ENCODE data around the gene TSPAN9. TPM values are rescaled to one million over a fixed set of nuclear protein-coding genes. Genes with fewer than 3 reads are reported as not detected.

The TSPAN9 gene
- total RNA-seq, 2 experiments from 2014 or later = 0.87 to 1.2 TPM

DNA sequence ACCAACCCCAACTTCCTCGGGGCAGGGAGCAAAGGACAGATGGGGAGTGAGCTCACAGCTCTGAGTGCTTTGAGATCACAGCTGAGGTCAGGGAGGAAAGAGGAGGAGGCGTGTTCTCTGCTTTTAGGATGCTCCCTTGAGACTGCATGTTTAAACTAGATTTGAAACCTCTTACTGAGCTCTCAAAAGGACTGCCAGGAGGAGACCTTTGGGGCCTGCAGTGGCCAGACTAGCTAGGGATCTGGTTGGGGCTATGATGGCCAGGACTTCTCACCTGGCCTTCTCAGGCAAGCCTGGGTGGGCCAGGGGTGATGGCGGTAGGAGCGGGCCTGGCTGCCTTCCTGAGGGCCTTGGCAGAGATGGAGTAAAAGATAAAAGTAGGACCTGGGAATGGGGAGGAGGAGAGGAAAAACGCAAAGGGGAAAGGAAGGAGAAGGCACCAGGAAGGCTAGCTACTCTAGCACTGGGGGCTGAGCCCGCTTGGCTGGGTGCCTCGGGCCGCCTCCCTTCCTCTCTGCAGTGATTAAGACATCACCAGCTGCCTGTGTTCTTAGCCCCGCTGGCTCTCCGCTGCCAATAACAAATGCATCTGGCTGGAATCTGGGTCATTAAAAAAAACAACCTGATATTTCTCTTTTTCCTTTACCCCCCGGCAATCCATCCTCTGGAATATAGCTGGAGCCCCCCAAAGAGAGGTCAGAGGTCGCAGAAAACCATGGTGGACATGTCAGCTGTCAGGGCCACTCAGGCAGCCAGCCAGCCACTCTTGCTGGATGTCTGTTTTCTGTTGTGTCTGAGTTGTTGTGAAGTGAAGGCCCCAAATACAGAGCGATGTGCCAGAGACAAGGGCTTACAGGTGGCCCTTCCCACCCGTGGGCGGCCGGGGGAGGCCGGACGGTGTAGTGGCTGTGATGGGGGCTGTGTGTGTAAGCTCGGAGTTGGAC, 141.3 kb downstream of the TSPAN9 start:
- H3K27me3 Mint-ChIP-seq = peaks cover 2% of the 10 kb centered on the region
- no peaks in the 10 kb centered on the region for H3K4me1 Mint-ChIP-seq (ENCODE audit: low read depth)
- no peak overlapping the region for H3K27ac Mint-ChIP-seq
- DNase-seq = no peak
- intact Hi-C loops (cut with micrococcal nuclease) = no loop called here
- no peak overlapping the region for H3K4me3 Mint-ChIP-seq
- H3K9me3 Mint-ChIP-seq = no peaks in the 10 kb centered on the region
- ChIA-PET POLR2A (no interaction called here), CTCF (no interaction called here)
- H3K36me3 Mint-ChIP-seq = no peaks in the 10 kb centered on the region

DNA sequence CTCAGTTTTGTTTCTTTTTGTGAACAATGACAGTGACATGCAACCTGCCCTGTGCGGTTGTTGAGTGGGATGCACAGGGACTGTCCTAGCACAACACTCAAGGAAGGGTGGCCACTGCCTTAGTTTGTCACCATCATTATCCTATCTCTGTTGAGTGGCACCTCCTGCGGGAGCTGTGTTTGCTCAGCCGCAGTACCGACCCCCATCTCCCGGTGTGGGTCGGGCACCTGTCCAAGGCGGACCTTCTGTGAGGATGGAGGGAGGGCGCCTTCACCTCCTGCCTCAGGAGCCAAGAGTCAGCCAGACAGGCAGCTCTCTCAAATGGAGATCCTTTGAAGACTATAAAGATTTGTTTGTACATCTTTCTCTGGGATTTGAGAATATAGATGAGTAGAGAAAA, 142.1 kb downstream of the TSPAN9 start:
- Mint-ChIP-seq H3K4me3 (no peak overlapping the region), H3K4me1 (ENCODE audit: low read depth) (no peaks in the 10 kb centered on the region), H3K27me3 (peaks cover 2% of the 10 kb centered on the region), H3K27ac (no peak overlapping the region), H3K36me3 (no peaks in the 10 kb centered on the region), H3K9me3 (no peaks in the 10 kb centered on the region)
- intact Hi-C loops (cut with micrococcal nuclease) = no loop called here
- ChIA-PET POLR2A (no interaction called here), CTCF (no interaction called here)
- no peak for DNase-seq

DNA sequence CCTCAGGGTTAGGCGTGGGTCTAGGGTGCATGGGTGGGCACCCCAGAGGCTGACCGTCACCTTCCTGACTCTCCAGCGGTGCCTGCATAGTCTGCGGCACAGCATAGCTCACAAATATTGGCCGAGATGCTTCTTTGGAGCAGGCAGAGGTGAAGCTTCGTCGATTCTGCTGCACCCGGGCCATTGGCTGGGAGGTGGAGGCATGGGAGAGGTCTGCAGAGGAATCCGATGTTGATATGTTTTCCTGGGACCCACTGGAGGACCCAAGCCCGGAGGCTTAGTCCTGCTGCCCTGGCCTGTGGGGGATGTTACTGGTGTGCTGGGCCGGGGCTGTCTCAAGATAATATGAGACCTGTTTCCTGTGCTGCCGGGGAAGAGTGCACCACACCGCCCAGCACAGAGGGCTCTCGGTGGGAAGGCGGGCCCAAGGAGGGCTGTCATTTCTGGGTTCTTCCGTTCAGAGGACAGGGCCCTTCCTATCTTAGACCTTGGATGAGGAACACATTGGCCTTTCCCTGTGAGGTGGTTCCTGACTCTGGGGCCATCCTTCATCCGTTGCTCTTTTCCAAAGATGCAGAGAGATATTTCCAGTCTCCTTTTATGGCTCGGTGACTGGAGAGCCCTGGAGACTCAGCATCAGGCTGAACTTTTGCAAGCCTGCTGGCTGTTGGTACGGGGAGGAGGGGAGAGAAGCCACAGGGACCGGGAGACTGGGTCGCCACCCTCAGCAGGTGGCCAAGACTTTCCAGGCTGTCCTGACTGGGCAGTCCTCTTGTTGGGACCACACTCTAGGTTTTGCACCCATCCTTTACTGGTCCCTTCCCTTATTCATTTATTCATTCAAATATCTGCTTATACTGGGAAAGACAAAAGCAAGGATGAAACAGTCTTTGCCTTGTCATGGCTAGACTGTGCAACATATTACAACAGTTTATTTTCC, 143.5 kb downstream of the TSPAN9 start:
- no peaks in the 10 kb centered on the region for H3K9me3 Mint-ChIP-seq
- intact Hi-C loops (cut with micrococcal nuclease) = no loop called here
- POLR2A ChIA-PET = no interaction called here
- CTCF ChIA-PET = no interaction called here
- H3K27me3 Mint-ChIP-seq = peaks cover 3% of the 10 kb centered on the region
- H3K36me3 Mint-ChIP-seq = no peaks in the 10 kb centered on the region
- no peaks in the 10 kb centered on the region for H3K4me1 Mint-ChIP-seq (ENCODE audit: low read depth)
- no peak overlapping the region for H3K4me3 Mint-ChIP-seq
- DNase-seq = no peak
- no peak overlapping the region for H3K27ac Mint-ChIP-seq

DNA sequence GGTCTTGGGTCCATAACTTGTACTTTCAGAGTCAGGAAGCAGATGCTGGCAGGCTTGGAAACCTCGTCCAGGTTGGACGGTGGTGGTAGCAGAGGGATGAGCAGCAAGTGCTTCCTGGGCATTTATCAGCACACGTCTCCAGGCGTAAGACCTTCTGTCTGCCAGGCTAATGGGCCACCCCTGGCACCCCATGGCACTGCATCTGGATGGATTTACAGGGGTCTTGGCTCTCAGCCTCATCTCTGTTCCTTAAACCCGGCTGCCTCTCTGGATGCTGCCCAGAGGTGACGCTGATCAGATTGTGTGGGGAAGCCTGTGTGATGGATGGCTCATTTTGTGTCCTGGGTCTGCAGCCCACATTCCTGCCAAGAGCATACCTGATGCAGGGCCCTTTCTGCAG, 145.1 kb downstream of the TSPAN9 start:
- Mint-ChIP-seq H3K27ac (no peak overlapping the region), H3K27me3 (peaks cover 4% of the 10 kb centered on the region), H3K36me3 (no peaks in the 10 kb centered on the region), H3K4me1 (ENCODE audit: low read depth) (no peaks in the 10 kb centered on the region), H3K4me3 (no peak overlapping the region), H3K9me3 (no peaks in the 10 kb centered on the region)
- intact Hi-C loops (cut with micrococcal nuclease) = no loop called here
- CTCF ChIA-PET = no interaction called here
- POLR2A ChIA-PET = no interaction called here
- no peak for DNase-seq

DNA sequence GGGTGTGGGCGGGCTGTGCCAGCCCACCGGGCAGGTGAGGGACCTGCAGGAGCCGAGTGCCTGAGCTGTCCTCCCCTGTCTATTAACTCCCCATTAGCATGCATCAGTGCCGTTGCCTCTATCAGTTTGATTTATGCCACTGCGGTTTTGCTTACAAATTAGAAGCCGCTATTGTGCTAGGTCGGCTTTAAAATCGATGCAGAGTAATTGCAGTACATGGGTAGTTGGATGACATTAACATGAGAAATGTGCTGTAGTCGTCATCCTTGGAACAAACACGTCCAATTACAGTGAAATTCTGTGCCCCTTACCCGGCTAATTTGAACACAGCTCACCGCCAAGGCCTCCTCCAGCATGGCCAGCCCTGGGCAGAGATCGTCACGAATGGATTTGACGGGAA, 145.8 kb downstream of the TSPAN9 start:
- Mint-ChIP-seq H3K36me3 (no peaks in the 10 kb centered on the region), H3K4me1 (ENCODE audit: low read depth) (no peaks in the 10 kb centered on the region), H3K27me3 (peaks cover 4% of the 10 kb centered on the region), H3K4me3 (no peak overlapping the region), H3K27ac (no peak overlapping the region), H3K9me3 (no peaks in the 10 kb centered on the region)
- no peak for DNase-seq
- ChIA-PET CTCF (no interaction called here), POLR2A (no interaction called here)
- intact Hi-C loops (cut with micrococcal nuclease) = no loop called here

DNA sequence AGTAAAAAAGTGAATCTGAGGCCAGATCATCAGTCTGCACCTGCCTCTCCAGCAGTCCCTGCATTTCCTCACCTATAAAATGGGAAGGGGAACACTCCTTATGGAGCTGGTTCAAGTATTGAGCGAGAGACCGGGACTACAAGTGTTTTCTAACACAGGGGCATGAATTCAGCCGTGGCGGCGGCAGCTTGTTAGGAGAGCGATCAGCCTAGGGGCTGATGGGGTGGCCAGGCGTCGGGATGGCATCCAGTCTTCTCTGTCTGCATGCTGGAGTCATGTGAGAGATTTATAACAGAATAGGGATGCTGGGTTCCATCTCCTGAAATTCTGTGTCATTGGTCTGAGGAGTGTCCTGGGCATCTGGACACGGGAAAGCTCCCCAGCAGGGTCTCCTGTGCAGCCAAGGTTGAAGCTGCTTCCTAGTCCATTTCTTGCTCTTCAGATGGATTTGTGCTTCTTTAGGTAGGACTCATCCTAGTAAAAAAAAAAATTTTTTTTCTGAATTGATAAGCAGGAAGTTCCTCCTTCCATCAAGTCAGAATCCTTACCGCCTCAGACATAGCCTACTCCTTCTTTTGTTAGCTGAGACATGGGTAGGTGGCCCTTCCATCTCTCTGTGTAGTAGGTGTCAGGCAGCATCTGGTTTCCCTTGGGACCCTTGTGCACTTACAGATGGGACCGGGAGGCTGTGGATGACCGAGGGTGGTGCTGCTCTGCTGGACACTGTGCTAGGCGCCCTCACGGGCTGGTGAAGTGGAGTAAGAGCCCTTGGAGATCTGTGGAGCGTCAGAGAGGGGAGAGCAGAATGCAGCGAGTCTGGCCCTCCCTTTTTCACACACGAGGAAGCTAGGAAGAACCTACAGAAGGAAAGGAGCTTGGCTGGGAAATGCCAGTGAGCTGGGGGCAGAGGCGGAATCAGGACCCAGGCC, 146.7 kb downstream of the TSPAN9 start:
- ChIA-PET POLR2A (no interaction called here), CTCF (interaction anchor here (1.2 to 1.5 kb wide), 2 partner anchors 21 to 76 kb away, joined by 3 to 4 read pairs; no protein-coding TSS in a partner anchor)
- no peak for DNase-seq
- H3K4me3 Mint-ChIP-seq = no peak overlapping the region
- peaks cover 4% of the 10 kb centered on the region for H3K27me3 Mint-ChIP-seq
- intact Hi-C loops (cut with micrococcal nuclease) = no loop called here
- H3K4me1 Mint-ChIP-seq (ENCODE audit: low read depth) = no peaks in the 10 kb centered on the region
- H3K36me3 Mint-ChIP-seq = no peaks in the 10 kb centered on the region
- H3K9me3 Mint-ChIP-seq = peaks cover 1% of the 10 kb centered on the region
- no peak overlapping the region for H3K27ac Mint-ChIP-seq

DNA sequence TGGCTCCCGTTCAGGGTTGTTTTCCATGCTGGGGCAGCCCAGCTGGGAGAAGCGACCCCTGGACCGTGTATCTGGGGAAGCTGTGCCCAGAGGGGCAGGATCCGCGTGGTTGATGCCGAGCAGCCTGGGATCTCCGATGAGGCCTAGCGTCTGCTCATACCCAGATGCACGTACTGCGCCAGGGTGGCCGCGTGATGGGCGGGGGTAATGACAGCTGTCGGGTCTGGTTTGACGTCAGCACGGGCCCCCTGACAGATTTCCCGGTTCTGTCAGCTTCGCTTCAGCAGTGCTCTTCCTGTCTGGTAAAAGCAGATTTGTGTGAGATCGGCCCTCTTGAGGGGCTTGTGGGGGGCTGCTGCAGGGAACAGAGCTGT, 147.3 kb downstream of the TSPAN9 start:
- no peak overlapping the region for H3K4me3 Mint-ChIP-seq
- H3K9me3 Mint-ChIP-seq = peaks cover 4% of the 10 kb centered on the region
- peaks cover 6% of the 10 kb centered on the region for H3K27me3 Mint-ChIP-seq
- intact Hi-C loops (cut with micrococcal nuclease) = no loop called here
- no peaks in the 10 kb centered on the region for H3K4me1 Mint-ChIP-seq (ENCODE audit: low read depth)
- DNase-seq = no peak
- CTCF ChIA-PET = interaction anchor here (1.2 to 1.5 kb wide), 2 partner anchors 22 to 76 kb away, joined by 3 to 4 read pairs; no protein-coding TSS in a partner anchor
- H3K36me3 Mint-ChIP-seq = no peaks in the 10 kb centered on the region
- POLR2A ChIA-PET = no interaction called here
- no peak overlapping the region for H3K27ac Mint-ChIP-seq

DNA sequence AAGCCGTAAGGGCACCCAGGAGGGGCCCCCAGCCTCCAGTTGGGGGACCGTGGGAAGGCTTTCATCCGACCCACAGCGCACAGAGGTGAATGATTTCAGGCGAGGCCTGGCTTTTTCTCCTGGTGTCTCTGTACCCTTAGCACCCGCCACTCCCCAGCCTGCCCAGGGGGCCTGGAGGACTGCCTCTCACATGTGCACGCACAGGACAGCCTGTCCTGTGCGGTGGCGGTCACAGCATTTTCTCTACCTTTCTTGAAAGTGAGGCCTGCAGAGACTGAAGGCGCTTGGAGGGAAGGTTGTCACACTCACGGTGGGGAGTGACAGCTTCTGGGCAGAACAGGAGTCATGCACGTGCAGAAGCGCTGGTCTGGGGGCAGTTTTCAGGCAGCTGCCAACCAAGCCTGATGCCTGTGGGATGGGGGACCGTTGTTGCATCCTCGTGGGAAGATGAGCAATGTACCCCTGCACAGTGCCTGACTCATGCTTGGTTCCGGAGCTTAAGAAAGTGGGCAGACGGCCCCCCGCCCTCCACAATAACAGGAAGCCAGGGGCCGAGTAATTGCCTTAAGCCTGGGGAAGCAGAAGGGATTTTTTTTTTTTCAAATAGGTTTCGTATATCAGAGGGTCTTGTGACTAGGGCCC, 148.1 kb downstream of the TSPAN9 start:
- intact Hi-C loops (cut with micrococcal nuclease) = no loop called here
- H3K36me3 Mint-ChIP-seq = no peaks in the 10 kb centered on the region
- no peaks in the 10 kb centered on the region for H3K4me1 Mint-ChIP-seq (ENCODE audit: low read depth)
- DNase-seq = no peak
- H3K9me3 Mint-ChIP-seq = peaks cover 4% of the 10 kb centered on the region
- ChIA-PET CTCF (interaction anchor here (1.1 kb wide), 1 partner anchor 85 kb away, joined by 3 read pairs; no protein-coding TSS in a partner anchor), POLR2A (no interaction called here)
- H3K4me3 Mint-ChIP-seq = no peak overlapping the region
- H3K27ac Mint-ChIP-seq = no peak overlapping the region
- peaks cover 7% of the 10 kb centered on the region for H3K27me3 Mint-ChIP-seq

- Mint-ChIP-seq H3K27me3 (peaks cover 7% of the 10 kb centered on the region), H3K4me3 (no peak overlapping the region), H3K9me3 (peaks cover 4% of the 10 kb centered on the region), H3K36me3 (no peaks in the 10 kb centered on the region), H3K4me1 (ENCODE audit: low read depth) (no peaks in the 10 kb centered on the region), H3K27ac (no peak overlapping the region)
- no peak for DNase-seq
- intact Hi-C loops (cut with micrococcal nuclease) = no loop called here
- POLR2A ChIA-PET = no interaction called here
- CTCF ChIA-PET = interaction anchor here (1.1 kb wide), 1 partner anchor 86 kb away, joined by 3 read pairs; no protein-coding TSS in a partner anchor
These were observed 148.6 kb downstream of the TSPAN9 start for GRCh38 chr12:3225796-3226180.

DNA sequence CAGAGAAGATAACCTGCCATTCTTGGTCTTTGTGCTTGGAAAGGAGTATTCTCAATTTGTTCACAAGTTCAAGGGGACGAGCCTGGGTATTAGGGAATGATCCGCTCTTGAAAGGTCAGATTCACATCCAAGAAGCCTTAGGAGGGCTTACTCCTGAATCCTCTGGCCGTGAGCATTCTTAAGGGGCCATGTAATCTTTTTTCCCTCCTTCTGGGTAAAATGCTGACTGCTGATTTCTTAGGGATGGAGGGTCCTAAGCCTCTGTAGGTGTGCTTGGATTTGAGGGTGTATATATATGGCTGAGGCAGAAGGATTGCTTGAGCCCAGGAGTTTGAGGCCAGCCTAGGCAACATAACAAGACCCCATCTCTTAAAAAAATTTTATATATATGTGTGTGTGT, 149.1 kb downstream of the TSPAN9 start:
- Mint-ChIP-seq H3K27me3 (peaks cover 7% of the 10 kb centered on the region), H3K4me1 (ENCODE audit: low read depth) (no peaks in the 10 kb centered on the region), H3K9me3 (peaks cover 4% of the 10 kb centered on the region), H3K4me3 (no peak overlapping the region), H3K36me3 (no peaks in the 10 kb centered on the region), H3K27ac (no peak overlapping the region)
- no peak for DNase-seq
- ChIA-PET POLR2A (no interaction called here), CTCF (interaction anchor here (1.1 kb wide), 1 partner anchor 86 kb away, joined by 3 read pairs; no protein-coding TSS in a partner anchor)
- intact Hi-C loops (cut with micrococcal nuclease) = no loop called here

- intact Hi-C loops (cut with micrococcal nuclease) = no loop called here
- H3K27ac Mint-ChIP-seq = no peak overlapping the region
- H3K4me3 Mint-ChIP-seq = no peak overlapping the region
- H3K9me3 Mint-ChIP-seq = peaks cover 4% of the 10 kb centered on the region
- no peak for DNase-seq
- H3K36me3 Mint-ChIP-seq = no peaks in the 10 kb centered on the region
- POLR2A ChIA-PET = no interaction called here
- CTCF ChIA-PET = no interaction called here
- peaks cover 7% of the 10 kb centered on the region for H3K27me3 Mint-ChIP-seq
- H3K4me1 Mint-ChIP-seq (ENCODE audit: low read depth) = no peaks in the 10 kb centered on the region
These were observed 150.1 kb downstream of the TSPAN9 start for GRCh38 chr12:3227076-3227975.
